Muscle of arm (tissue), 12 donors: ENCODE measurements around the gene SLCO4A1. TPM values are rescaled to one million over a fixed set of nuclear protein-coding genes. Genes with fewer than 3 reads are reported as not detected.
A peak's percentile ranks its signal among the peaks of the same experiment; 100 is the strongest.

Experiments
- DNase-seq: peaks from one replicate; pipeline ENCODE4 v3.0.0-alpha.2; 2013
- polyA plus RNA-seq, 12 donors: library from polyadenylated mRNA; unstranded; fragments of 120-200 nt; gene quantifications; one replicate each; pipeline ENCODE4 v1.2.1, GENCODE V29; 2013; ENCODE audit not compliant: insufficient read length in 12 of 12

The SLCO4A1 gene
- polyA plus RNA-seq, 12 donors = 0.34 to 2.1 (median 0.60) TPM; not detected in 2

- peak; percentile 97 for DNase-seq
Measured at GRCh38 chr20:62652041-62652893, 10.0 kb downstream of the SLCO4A1 start.

GRCh38 chr20:62652894-62653305 lies 10.6 kb downstream of the SLCO4A1 start:
- DNase-seq = no peak

GRCh38 chr20:62653373-62653772 lies 11.1 kb downstream of the SLCO4A1 start:
- DNase-seq = no peak

- DNase-seq = no peak
Measured at GRCh38 chr20:62653951-62654685, 11.8 kb downstream of the SLCO4A1 start.

GRCh38 chr20:62655282-62656196 lies 13.2 kb downstream of the SLCO4A1 start:
- no peak for DNase-seq

GRCh38 chr20:62656197-62656918 lies 14.1 kb downstream of the SLCO4A1 start:
- DNase-seq = no peak

- no peak for DNase-seq
Measured at GRCh38 chr20:62656919-62657588, 14.8 kb downstream of the SLCO4A1 start.

- no peak for DNase-seq
Measured at GRCh38 chr20:62657589-62657942, 15.3 kb downstream of the SLCO4A1 start.

- no peak for DNase-seq
Measured at GRCh38 chr20:62657956-62658355, 15.7 kb downstream of the SLCO4A1 start.

GRCh38 chr20:62658593-62659178 lies 16.4 kb downstream of the SLCO4A1 start:
- DNase-seq = no peak

- DNase-seq = no peak
Measured at GRCh38 chr20:62659488-62660239, 17.4 kb downstream of the SLCO4A1 start.

- DNase-seq = no peak
Measured at GRCh38 chr20:62660240-62660615, 17.9 kb downstream of the SLCO4A1 start.

GRCh38 chr20:62660768-62661167 lies 18.5 kb downstream of the SLCO4A1 start:
- DNase-seq = no peak

- no peak for DNase-seq
Measured at GRCh38 chr20:62661647-62662046, 19.3 kb downstream of the SLCO4A1 start.

- DNase-seq = no peak
Measured at GRCh38 chr20:62662422-62662821, 20.1 kb downstream of the SLCO4A1 start.

- no peak for DNase-seq
Measured at GRCh38 chr20:62663145-62664018, 21.1 kb downstream of the SLCO4A1 start.

- DNase-seq = no peak
Measured at GRCh38 chr20:62664019-62664971, 22.0 kb downstream of the SLCO4A1 start.
